H1 (cell line): ENCODE results near the gene SLC25A39.
"Not testable (repeated sequence)": the region's sequence is repeated elsewhere in the genome, so short reads cannot be mapped to it uniquely, and the experiment has no call there.

ENCODE experiments used
- POLR2A ChIP-seq, 2 experiments: IDR thresholded peaks; 1 replicate in 1 of 2; 2 replicates in 1 of 2; pipeline ENCODE4 v1.6.1; 2011; ENCODE audit warnings: low read depth in 2 of 2, low read length in 2 of 2, mild to moderate bottlenecking in 2 of 2; ENCODE audit errors: control extremely low read depth in 1 of 2
- TBP ChIP-seq: IDR thresholded peaks from 2 replicates; pipeline ENCODE4 v1.6.1; 2011; ENCODE audit warnings: low read depth, low read length, improper control_type of control experiment

DNA sequence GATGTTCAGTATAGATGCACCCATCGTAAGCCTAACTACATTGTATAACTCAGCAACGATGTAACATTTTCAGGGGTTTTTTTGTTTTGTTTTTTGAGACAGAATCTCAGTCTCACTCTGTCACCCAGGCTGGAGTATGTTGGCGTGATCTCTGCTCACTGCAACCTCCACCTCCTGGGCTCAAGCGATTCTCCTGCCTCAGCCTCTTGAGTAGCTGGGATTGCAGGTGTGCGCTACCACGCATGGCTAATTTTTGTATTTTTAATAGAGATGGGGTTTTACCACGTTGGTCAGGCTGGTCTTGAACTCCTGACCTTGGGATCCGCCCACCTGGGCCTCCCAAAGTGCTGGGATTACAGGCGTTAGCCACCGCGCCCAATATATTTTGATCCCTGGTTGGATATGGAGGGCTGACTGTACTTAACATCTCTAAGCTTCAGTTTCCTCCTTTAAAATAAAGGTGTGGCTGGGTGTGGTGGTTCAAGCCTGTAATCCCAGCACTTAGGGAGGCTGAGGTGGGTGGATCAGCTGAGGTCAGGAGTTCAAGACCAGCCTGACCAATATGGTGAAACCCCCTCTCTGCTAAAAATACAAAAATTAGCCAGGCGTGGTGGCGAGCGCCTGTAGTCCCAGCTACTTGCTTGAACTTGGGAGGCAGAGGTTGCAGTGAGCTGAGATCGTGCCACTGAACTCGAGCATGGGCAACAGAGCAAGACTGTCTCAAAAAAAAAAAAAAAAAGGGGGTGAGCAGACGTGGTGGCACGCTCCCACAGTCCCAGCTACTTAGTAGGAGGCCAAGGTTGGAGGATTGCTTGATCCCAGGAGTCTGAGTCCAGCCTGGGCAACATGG, 22.8 kb upstream of the SLC25A39 start:
- TF ChIP-seq TBP; POLR2A (IDR thresholded peaks at IDR 0.05; ENCODE audit: control extremely low read depth in 1 of 2, low read depth in 2 of 2, low read length in 2 of 2): not testable (repeated sequence)
